Neural crest cell (in vitro differentiated cells): ENCODE data around the gene ZNF385C. TPM values are rescaled to one million over a fixed set of nuclear protein-coding genes. Genes with fewer than 3 reads are reported as not detected.

ENCODE experiments used
- DNase-seq: peaks from one replicate; pipeline ENCODE4 v3.0.0; 2021; ENCODE audit warnings: low read depth, mixed read lengths, low spot score
- H3K27ac Mint-ChIP-seq: one replicate; pipeline ENCODE4 v1.8.0; 2021; ENCODE audit warnings: mild to moderate bottlenecking, mixed read lengths; ENCODE audit not compliant: unreplicated experiment
- H3K27me3 Mint-ChIP-seq: 2 replicates; pipeline ENCODE4 v1.8.0; 2021; ENCODE audit warnings: low read depth, mild to moderate bottlenecking, mixed read lengths
- H3K36me3 Mint-ChIP-seq: 2 replicates; pipeline ENCODE4 v1.8.0; 2021; ENCODE audit warnings: low read depth, mild to moderate bottlenecking, mixed read lengths
- H3K4me1 Mint-ChIP-seq: 2 replicates; pipeline ENCODE4 v1.8.0; 2021; ENCODE audit warnings: mixed read lengths
- H3K4me3 Mint-ChIP-seq: one replicate; pipeline ENCODE4 v1.8.0; 2021; ENCODE audit warnings: mild to moderate bottlenecking, mixed read lengths
- H3K9me3 Mint-ChIP-seq: 2 replicates; pipeline ENCODE4 v1.8.0; 2021; ENCODE audit warnings: mixed read lengths
- CTCF ChIP-seq: fragments of 200-600 bp; sonication (generic); conservative IDR thresholded peaks from 2 replicates; pipeline ENCODE4 v1.5.0; 2021; ENCODE audit warnings: antibody characterized with exemption, mild to moderate bottlenecking
- total RNA-seq: library from RNA; stranded (reverse); gene quantifications from 2 replicates; pipeline ENCODE4 v1.2.1, GENCODE V29; 2021

Gene ZNF385C
- total RNA-seq, 1 donor from 2014 or later, result 1.3 TPM

- peak; percentile 90 for DNase-seq
- Mint-ChIP-seq H3K9me3 (peaks cover 3% of the 10 kb centered on the region), H3K4me1 (peaks cover 54% of the 10 kb centered on the region), H3K4me3 (peak within 1 kb of the TSS; percentile 97), H3K36me3 (peaks cover 7% of the 10 kb centered on the region), H3K27me3 (no peaks in the 10 kb centered on the region), H3K27ac (peak within 1 kb of the TSS; percentile 89)
- TF ChIP-seq CTCF, result peak; percentile 86
These were observed 78.5 kb downstream of the ZNF385C start, which contains the start of gene NKIRAS2 for GRCh38 chr17:42019509-42020404. Gene NKIRAS2, plus strand, starts transcription at chr17:42020090. Its CDS starts 1,488 bp downstream, at chr17:42021578.

- no peak for TF ChIP-seq CTCF
- Mint-ChIP-seq H3K36me3 (peaks cover 6% of the 10 kb centered on the region), H3K27ac (no peak overlapping the region), H3K4me3 (peak overlapping the region; percentile 97), H3K4me1 (peaks cover 52% of the 10 kb centered on the region), H3K27me3 (no peaks in the 10 kb centered on the region), H3K9me3 (peaks cover 3% of the 10 kb centered on the region)
- DNase-seq, result no peak
These were observed 79.3 kb downstream of the ZNF385C start for GRCh38 chr17:42018988-42019387.

GRCh38 chr17:42018339-42018738, 79.9 kb downstream of the ZNF385C start:
- no peak for DNase-seq
- no peak for TF ChIP-seq CTCF
- peaks cover 56% of the 10 kb centered on the region for H3K4me1 Mint-ChIP-seq
- peaks cover 6% of the 10 kb centered on the region for H3K36me3 Mint-ChIP-seq
- H3K9me3 Mint-ChIP-seq, result peaks cover 3% of the 10 kb centered on the region
- no peaks in the 10 kb centered on the region for H3K27me3 Mint-ChIP-seq
- peak overlapping the region; percentile 97 for H3K4me3 Mint-ChIP-seq
- H3K27ac Mint-ChIP-seq, result no peak overlapping the region

GRCh38 chr17:42017866-42018200, 80.4 kb downstream of the ZNF385C start:
- TF ChIP-seq CTCF, result no peak
- Mint-ChIP-seq H3K36me3 (peaks cover 6% of the 10 kb centered on the region), H3K4me3 (peak overlapping the region; percentile 97), H3K27ac (peak overlapping the region; percentile 97), H3K27me3 (no peaks in the 10 kb centered on the region), H3K4me1 (peaks cover 60% of the 10 kb centered on the region), H3K9me3 (peaks cover 3% of the 10 kb centered on the region)
- no peak for DNase-seq

- H3K9me3 Mint-ChIP-seq, result peaks cover 3% of the 10 kb centered on the region
- DNase-seq, result peak; percentile 81
- H3K4me1 Mint-ChIP-seq, result peaks cover 64% of the 10 kb centered on the region
- H3K4me3 Mint-ChIP-seq, result peak within 1 kb of the TSS; percentile 97
- peak within 1 kb of the TSS; percentile 99 for H3K27ac Mint-ChIP-seq
- TF ChIP-seq CTCF, result no peak
- peaks cover 6% of the 10 kb centered on the region for H3K36me3 Mint-ChIP-seq
- H3K27me3 Mint-ChIP-seq, result no peaks in the 10 kb centered on the region
These were observed 81.1 kb downstream of the ZNF385C start, which contains the start of gene DNAJC7 for GRCh38 chr17:42016941-42017865. Gene DNAJC7, minus strand, starts transcription at chr17:42017439. Its CDS starts 23 bp downstream, at chr17:42017416.
